ENCODE data around the gene PLCB2. TPM values are rescaled to one million over a fixed set of nuclear protein-coding genes. Genes with fewer than 3 reads are reported as not detected.
A peak's percentile ranks its signal among the peaks of the same experiment; 100 is the strongest.

Gene PLCB2
- total RNA-seq, 1 donor from 2014 or later = 3.7 TPM

DNA sequence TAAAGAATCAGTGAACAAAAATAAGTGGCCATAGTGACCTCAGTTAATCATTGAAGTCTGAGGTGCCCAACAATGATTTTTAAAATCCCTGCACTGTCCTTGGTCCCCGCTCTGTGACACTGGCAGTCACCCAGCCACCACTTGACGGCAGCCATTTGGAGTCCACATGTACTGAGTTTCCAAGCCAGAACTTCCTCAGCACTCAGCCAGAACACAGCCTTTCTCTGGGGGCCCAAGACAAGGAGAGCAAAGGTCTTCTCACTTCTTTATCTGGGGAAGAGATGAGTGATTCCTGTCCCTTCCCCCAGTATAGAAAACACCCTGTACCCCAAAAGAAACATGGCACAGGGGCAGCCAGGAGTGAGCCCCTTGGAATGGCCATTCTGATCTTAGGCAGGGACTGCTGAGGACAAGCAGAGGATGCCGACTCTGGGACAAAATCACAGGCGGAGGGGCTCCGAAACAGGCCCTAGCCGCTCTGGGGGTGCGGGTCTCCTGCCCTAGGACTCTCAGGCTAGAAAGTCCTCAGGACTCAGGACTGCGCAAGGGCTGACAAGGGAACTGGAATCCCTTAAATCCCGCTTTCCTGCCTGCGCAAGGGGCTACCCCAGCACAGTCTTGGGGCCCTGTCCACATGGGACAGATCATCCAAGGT lies 56.1 kb downstream of the PLCB2 start:
- H2AFZ ChIP-seq (ENCODE audit: low read depth, low read length) = no peak overlapping the region
- no peaks in the 10 kb centered on the region for H3K9me3 ChIP-seq (ENCODE audit: insufficient read depth, low read depth, low read length)
- H3K36me3 ChIP-seq (ENCODE audit: insufficient read depth, low read length) = no peaks in the 10 kb centered on the region
- no peak overlapping the region for H3K4me3 ChIP-seq (ENCODE audit: insufficient read depth, low read depth, low read length)
- H3K27me3 ChIP-seq (ENCODE audit: insufficient read depth, low read length) = peaks cover 31% of the 10 kb centered on the region
- Mint-ChIP-seq H3K4me1 (ENCODE audit: low read depth, unreplicated experiment) (peaks cover 17% of the 10 kb centered on the region), H3K27ac (ENCODE audit: unreplicated experiment) (peak overlapping the region; percentile 29), H3K27me3 (ENCODE audit: low read depth, unreplicated experiment) (peaks cover 47% of the 10 kb centered on the region), H3K9me3 (ENCODE audit: unreplicated experiment) (no peaks in the 10 kb centered on the region), H3K36me3 (ENCODE audit: low read depth, unreplicated experiment) (no peaks in the 10 kb centered on the region), H3K4me3 (ENCODE audit: unreplicated experiment) (no peak overlapping the region)
- peaks cover 27% of the 10 kb centered on the region for H3K4me1 ChIP-seq (ENCODE audit: insufficient read depth, low read length)
- TF ChIP-seq EZH2 (IDR thresholded peaks at IDR 0.05; ENCODE audit: insufficient read depth, low read length) = no peak
- TF ChIP-seq, protein P1, sequence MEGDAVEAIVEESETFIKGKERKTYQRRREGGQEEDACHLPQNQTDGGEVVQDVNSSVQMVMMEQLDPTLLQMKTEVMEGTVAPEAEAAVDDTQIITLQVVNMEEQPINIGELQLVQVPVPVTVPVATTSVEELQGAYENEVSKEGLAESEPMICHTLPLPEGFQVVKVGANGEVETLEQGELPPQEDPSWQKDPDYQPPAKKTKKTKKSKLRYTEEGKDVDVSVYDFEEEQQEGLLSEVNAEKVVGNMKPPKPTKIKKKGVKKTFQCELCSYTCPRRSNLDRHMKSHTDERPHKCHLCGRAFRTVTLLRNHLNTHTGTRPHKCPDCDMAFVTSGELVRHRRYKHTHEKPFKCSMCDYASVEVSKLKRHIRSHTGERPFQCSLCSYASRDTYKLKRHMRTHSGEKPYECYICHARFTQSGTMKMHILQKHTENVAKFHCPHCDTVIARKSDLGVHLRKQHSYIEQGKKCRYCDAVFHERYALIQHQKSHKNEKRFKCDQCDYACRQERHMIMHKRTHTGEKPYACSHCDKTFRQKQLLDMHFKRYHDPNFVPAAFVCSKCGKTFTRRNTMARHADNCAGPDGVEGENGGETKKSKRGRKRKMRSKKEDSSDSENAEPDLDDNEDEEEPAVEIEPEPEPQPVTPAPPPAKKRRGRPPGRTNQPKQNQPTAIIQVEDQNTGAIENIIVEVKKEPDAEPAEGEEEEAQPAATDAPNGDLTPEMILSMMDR (IDR thresholded peaks at IDR 0.05; ENCODE audit: insufficient read depth, low read depth, low read length) = no peak
- H3K4me2 ChIP-seq (ENCODE audit: low read length) = no peak overlapping the region
- H4K20me1 ChIP-seq (ENCODE audit: insufficient read depth, low read length) = no peaks in the 10 kb centered on the region
- DNase-seq (ENCODE audit: low read depth) (no peak), FAIRE-seq (no peak)
- H3K9ac ChIP-seq (ENCODE audit: low read length) = no peak overlapping the region
- no peak overlapping the region for H3K27ac ChIP-seq (ENCODE audit: low read depth, low read length)
- H3K79me2 ChIP-seq (ENCODE audit: insufficient read depth, low read length) = no peaks in the 10 kb centered on the region

DNA sequence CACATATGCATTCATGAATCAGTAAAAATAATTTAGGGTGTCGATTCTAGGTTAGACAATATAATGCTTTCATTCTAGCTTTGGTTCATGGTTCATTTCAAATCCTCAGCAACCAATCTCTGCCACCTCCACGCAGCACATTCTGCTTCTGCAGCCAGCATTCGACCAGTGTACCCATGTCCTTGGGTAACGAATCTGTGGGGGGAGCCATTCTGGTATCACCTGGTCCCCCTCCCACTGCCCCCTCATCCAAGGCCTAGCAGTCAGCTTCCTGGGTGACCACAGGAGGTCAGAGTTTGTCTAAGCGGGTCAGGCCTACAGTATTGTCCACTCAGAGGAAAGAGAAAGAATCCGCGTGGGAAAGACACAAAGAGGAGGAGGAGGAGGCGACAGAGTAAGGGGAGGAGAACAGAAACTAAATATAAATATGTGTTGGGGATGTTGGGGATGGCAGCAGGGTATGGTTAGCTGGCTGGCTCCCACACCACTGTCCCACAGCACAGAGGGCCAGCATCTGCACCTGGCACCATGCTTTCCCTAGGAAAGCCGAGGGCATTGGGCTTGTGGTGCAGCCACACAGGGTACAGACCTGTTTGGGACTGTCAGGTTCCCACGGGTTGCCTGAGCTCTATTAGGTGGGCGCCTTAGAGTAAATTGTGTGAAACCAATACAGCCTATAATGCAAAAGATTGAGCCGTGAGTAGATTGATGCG lies 56.8 kb downstream of the PLCB2 start:
- H3K27me3 ChIP-seq (ENCODE audit: insufficient read depth, low read length) = peaks cover 31% of the 10 kb centered on the region

More for the DNA sequence above, 56.8 kb downstream of the PLCB2 start:
- Mint-ChIP-seq H3K27me3 (ENCODE audit: low read depth, unreplicated experiment) (peaks cover 54% of the 10 kb centered on the region), H3K9me3 (ENCODE audit: unreplicated experiment) (peaks cover 1% of the 10 kb centered on the region), H3K4me3 (ENCODE audit: unreplicated experiment) (no peak overlapping the region), H3K36me3 (ENCODE audit: low read depth, unreplicated experiment) (peaks cover 2% of the 10 kb centered on the region), H3K4me1 (ENCODE audit: low read depth, unreplicated experiment) (peaks cover 14% of the 10 kb centered on the region), H3K27ac (ENCODE audit: unreplicated experiment) (peak overlapping the region; percentile 29)
- H3K4me2 ChIP-seq (ENCODE audit: low read length) = no peak overlapping the region
- no peaks in the 10 kb centered on the region for H3K36me3 ChIP-seq (ENCODE audit: insufficient read depth, low read length)
- H3K79me2 ChIP-seq (ENCODE audit: insufficient read depth, low read length) = no peaks in the 10 kb centered on the region
- no peak for FAIRE-seq
- no peak overlapping the region for H3K27ac ChIP-seq (ENCODE audit: low read depth, low read length)
- no peak for TF ChIP-seq EZH2 (IDR thresholded peaks at IDR 0.05; ENCODE audit: insufficient read depth, low read length)
- TF ChIP-seq, protein P1 (IDR thresholded peaks at IDR 0.05; ENCODE audit: insufficient read depth, low read depth, low read length) = no peak
- peaks cover 22% of the 10 kb centered on the region for H3K4me1 ChIP-seq (ENCODE audit: insufficient read depth, low read length)
- no peak for DNase-seq (ENCODE audit: low read depth)
- H3K4me3 ChIP-seq (ENCODE audit: insufficient read depth, low read depth, low read length) = no peak overlapping the region
- no peaks in the 10 kb centered on the region for H3K9me3 ChIP-seq (ENCODE audit: insufficient read depth, low read depth, low read length)
- no peak overlapping the region for H2AFZ ChIP-seq (ENCODE audit: low read depth, low read length)
- no peaks in the 10 kb centered on the region for H4K20me1 ChIP-seq (ENCODE audit: insufficient read depth, low read length)
- no peak overlapping the region for H3K9ac ChIP-seq (ENCODE audit: low read length)

Data from astrocyte (in vitro differentiated cells and primary cell).